CD4-positive, alpha-beta T cell treated with Interleukin-6 for 4 hours (primary cell): ENCODE data around the gene WASHC2A.
"Not testable (repeated sequence)": the region's sequence is repeated elsewhere in the genome, so short reads cannot be mapped to it uniquely, and the experiment has no call there.

ENCODE experiments used
- DNase-seq: peaks from one replicate; pipeline ENCODE4 v3.0.0-alpha.2; 2020; ENCODE audit warnings: mixed read lengths

Gene WASHC2A

GRCh38 chr10:50061548-50061947 lies 6.2 kb upstream of the WASHC2A start:
- DNase-seq = not testable (repeated sequence)

DNA sequence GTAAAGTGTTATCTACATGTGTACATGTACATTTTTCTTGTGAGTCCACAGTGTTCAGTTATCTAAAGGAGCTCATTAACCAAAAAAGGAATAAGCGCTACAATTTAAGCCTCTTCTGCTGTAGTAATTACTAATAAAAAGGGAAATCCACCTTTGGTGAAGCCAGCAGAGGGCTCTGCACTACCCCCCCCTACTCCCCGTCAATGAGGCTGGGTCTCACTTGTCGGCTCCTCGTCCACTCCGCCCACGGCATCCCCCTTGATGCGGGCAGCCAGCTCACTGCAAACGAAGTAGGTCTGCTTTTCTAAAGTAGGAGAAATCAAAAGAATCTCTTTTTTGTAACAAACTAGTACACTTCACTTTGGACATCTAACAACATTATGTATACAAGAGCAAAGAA lies 4.7 kb upstream of the WASHC2A start:
- no peak for DNase-seq

DNA sequence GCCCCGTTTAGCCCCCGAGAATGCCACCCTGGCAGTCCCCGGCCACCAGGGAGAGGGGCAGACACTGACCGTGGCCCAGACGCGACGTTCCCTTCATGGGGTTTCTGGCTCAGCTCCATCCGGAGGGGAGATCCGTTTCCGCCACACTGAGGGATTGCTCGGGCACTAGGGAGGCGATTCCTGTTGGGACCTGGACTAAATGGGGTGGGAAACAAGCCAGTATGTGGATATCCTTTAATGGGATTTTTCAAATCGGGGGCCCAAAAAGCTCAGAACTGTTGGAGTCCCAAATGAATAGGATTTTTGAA lies 552 bp downstream of the WASHC2A start:
- not testable (repeated sequence) for DNase-seq

GRCh38 chr10:50075139-50075538 lies 7.4 kb downstream of the WASHC2A start:
- DNase-seq = not testable (repeated sequence)

GRCh38 chr10:50075544-50075943 lies 7.8 kb downstream of the WASHC2A start:
- not testable (repeated sequence) for DNase-seq

GRCh38 chr10:50091304-50091703 lies 23.6 kb downstream of the WASHC2A start:
- not testable (repeated sequence) for DNase-seq

- DNase-seq = not testable (repeated sequence)
Observed at GRCh38 chr10:50092928-50093327, 25.2 kb downstream of the WASHC2A start.

- DNase-seq = not testable (repeated sequence)
Observed at GRCh38 chr10:50094630-50095029, 26.9 kb downstream of the WASHC2A start.

- not testable (repeated sequence) for DNase-seq
Observed at GRCh38 chr10:50095402-50095801, 27.6 kb downstream of the WASHC2A start.

- DNase-seq = not testable (repeated sequence)
Observed at GRCh38 chr10:50096722-50097121, 29.0 kb downstream of the WASHC2A start.

DNA sequence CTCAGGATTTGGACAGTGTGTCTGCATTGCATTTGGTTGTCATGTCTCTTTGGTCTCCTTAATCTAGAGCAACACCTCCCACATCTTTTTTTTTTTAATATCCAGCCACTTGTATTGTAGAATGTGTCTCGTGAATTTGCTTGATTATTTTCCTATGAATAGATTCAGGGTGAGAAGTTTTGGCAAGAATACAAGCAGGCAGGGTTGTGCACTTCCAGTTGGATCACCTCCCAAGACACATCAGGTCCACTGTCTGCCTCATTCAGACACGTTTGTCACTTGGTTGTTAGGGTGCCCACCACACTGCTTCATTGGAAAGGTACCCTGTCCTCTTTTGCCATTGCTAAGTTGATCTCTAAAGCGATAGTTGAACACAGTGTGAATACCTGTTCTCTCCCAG lies 30.9 kb downstream of the WASHC2A start:
- DNase-seq = not testable (repeated sequence)

- DNase-seq = not testable (repeated sequence)
Observed at GRCh38 chr10:50101139-50101582, 33.4 kb downstream of the WASHC2A start.

DNA sequence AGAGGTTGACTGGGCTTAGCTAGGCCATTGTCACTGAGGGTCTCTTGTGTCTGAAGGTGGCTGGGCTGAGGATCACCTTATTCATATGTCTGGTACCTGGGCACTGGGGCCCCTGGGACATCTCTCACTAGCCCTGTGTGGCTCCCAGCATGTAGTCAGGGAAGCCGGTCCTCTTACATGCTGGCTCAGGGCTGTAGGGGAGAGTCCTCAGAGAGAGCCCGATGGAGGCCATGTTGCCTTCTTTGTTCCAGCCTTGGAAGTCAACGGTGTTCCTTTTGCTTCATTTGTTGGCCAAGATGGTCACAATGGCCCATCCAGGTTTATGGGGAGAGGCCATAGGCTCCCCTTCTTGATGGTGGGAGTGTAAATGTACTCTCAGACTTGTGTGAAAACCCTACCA lies 34.0 kb downstream of the WASHC2A start:
- not testable (repeated sequence) for DNase-seq

GRCh38 chr10:50102267-50102666 lies 34.5 kb downstream of the WASHC2A start:
- DNase-seq = not testable (repeated sequence)

DNA sequence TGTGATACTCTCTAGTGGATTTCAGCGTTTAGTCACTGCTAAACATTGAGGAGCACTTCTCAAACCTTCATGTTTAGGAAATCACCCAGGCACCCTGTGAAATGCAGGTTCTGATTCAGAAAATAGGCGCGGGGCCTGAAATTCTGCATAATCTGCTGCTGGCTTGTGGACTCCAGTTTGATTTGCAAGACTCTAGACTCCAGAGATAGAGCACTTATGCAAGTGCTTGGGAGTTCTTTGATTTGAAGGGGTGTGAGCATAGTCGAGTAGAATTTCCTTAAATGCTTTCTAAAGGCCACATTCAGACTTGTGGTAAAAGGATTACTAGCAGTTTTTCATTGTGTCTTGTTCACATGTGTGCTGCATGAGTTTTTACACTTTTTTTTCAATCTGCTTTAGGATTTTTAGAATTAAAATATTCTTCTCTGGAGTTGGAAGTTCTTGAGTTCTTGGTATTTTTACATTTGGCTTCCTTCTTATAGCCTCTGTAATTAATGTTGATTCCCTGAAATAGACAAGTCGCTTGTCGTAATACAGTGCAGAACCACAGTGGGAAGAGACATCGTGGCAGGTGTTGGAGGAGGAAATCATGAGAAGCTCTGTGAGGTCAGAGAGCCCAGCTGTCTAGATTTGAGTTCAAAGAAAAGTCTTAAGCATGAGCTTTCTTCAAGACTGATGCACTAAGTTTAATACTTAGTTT lies 41.4 kb downstream of the WASHC2A start:
- not testable (repeated sequence) for DNase-seq

- DNase-seq = not testable (repeated sequence)
Observed at GRCh38 chr10:50112419-50113112, 44.8 kb downstream of the WASHC2A start.

- DNase-seq = not testable (repeated sequence)
Observed at GRCh38 chr10:50126765-50127164, 59.0 kb downstream of the WASHC2A start.

DNA sequence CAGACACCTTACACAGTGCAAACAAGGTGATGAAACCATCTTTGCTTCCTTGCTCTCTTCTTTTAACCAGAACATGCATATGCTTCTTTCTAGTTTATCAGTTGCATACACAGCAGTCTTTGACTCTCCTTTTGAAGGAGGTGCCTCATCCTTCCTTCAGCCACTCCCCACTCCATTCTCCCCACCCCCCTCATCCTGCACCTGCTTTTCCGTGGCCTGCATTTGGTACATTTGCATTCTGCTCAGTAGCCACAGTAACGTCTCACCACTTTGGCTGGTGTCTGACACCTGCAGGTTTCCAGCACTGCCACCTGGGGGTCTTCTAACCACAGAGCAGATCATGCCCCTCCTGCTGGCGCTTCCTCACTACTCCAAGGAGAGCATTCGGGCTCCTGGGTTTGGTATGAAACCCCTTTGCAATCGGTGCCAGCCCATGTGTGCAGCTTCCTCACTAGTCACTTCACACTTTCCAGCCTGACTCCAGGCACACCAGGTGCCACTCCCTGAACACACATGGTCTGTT lies 60.1 kb downstream of the WASHC2A start:
- not testable (repeated sequence) for DNase-seq

DNA sequence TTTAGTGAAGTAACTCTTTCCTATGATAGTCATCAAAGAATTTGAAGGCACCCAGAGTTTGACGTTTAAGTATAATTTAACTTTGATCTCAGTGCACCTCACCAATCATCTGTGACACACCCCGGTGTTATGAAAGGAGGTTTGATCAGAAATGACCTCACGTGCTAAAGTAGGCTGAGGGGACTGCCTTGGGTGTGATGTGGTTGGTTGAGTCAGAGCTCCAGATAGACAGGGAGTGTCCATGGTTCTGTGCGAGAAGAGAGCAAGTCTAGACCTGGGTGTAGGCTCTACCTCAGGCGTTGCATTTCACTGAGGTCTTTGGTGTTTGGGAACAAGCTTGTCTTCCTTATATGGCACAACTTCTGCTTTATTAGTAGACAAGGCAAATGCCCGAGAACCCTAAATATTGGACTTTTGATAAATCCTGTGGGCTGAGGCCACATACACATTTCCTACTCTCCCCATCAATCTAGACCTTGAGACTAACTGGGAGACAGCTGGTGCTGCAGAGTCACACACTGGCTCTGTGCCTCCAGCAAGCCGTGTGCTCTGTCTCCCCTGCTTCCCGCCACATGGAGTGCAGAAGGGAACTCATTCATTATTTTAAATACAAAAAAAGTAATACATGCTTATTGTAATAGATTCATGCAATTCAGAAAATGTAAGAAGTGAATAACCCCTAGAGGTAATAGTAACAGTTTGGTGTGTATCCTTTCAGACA lies 63.7 kb downstream of the WASHC2A start:
- DNase-seq = not testable (repeated sequence)

DNA sequence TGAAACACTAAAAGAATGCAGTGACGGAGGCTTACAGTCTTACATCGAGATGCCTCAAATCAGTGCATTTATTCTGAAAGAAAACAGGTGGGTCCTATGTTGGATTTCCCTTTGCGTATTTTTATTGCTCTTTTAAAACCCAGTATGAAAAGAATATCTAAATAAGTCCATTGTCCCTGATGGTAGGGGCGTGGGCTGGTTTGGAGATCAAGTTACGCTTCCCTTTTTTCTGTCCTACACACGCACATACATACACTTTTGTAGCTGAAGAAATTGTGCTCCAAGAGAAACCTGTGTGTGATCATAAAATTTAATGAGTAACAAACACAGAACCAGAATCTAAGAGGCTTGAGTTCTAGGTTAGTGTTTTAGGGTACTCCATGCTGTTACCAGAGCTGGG lies 64.6 kb downstream of the WASHC2A start:
- DNase-seq = not testable (repeated sequence)

- not testable (repeated sequence) for DNase-seq
Observed at GRCh38 chr10:50132841-50133240, 65.1 kb downstream of the WASHC2A start.

GRCh38 chr10:50143512-50144174 lies 75.9 kb downstream of the WASHC2A start:
- DNase-seq = not testable (repeated sequence)

GRCh38 chr10:50145575-50145974 lies 77.8 kb downstream of the WASHC2A start:
- not testable (repeated sequence) for DNase-seq
